ENCODE data around the gene PLEKHM2.

Gene PLEKHM2

DNA sequence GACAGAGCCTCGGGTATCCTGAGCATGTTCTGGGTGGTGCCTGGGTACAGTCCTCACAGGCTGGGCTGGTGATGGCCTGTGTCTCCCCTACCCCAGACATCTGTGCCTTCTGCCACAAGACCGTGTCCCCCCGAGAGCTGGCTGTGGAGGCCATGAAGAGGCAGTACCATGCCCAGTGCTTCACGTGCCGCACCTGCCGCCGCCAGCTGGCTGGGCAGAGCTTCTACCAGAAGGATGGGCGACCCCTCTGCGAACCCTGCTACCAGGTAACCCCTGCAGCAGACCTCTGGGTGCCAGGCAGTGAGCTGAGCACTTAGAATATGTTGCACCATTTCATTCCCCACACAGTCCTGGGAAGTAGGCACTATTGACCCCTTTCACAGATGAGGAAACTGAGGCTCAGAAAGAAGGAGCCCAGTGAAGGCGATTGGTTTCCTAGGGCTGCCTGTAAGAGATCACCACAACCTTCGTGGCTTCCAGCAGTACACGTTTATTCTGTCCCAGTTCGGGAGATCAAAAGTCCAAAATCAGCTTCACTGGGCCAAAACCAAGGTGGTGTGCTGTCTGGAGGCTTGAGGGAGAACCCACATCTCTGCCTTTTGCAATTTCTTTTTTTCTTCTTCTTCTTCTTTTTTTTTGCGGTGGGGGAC is 86.3 kb downstream of the PLEKHM2 start:
- H2AK5ac ChIP-seq (ENCODE audit: low read depth, low read length) = no peak overlapping the region
- no peak overlapping the region for H3K4ac ChIP-seq (ENCODE audit: low read length)
- no peaks in the 10 kb centered on the region for H3K4me1 ChIP-seq (ENCODE audit: control insufficient read depth in 2 of 2, insufficient read depth in 1 of 2, low read depth in 1 of 2, low read length in 2 of 2)
- H2AFZ ChIP-seq (ENCODE audit: low read length) = no peak overlapping the region
- H3K27ac ChIP-seq (replicated peaks; ENCODE audit: low read length) = no peak overlapping the region
- H3K36me3 ChIP-seq (replicated peaks in 1 of 2; ENCODE audit: control insufficient read depth in 2 of 2, insufficient read depth in 2 of 2, low read length in 2 of 2) = peaks cover 25 to 53% of the 10 kb centered on the region in 2 donors
- no peak for DNase-seq (ENCODE audit: low spot score)
- no CpG with 5 or more reads among the region's 14 CpGs for WGBS, 2 donors (ENCODE audit: extremely low coverage in 2 of 2, insufficient read length in 2 of 2, insufficient replicate concordance in 1 of 2)
- no peaks in the 10 kb centered on the region for H3K27me3 ChIP-seq (ENCODE audit: control insufficient read depth in 3 of 3, insufficient read depth in 3 of 3, low read depth in 1 of 3, low read length in 3 of 3)
- no peak overlapping the region for H2BK120ac ChIP-seq (ENCODE audit: low read depth, low read length)
- peak overlapping the region in 1 of 2 donors; percentile 11 for H3K4me3 ChIP-seq (ENCODE audit: low read length in 2 of 2)
- no peak overlapping the region for H4K91ac ChIP-seq (ENCODE audit: low read depth, low read length, poor library complexity)
- peak overlapping the region; percentile 91 for H3K23ac ChIP-seq (ENCODE audit: low read depth, low read length, poor library complexity)
- no peak overlapping the region for H3K4me2 ChIP-seq (ENCODE audit: insufficient read depth, low read length, poor library complexity, severe bottlenecking)
- peak overlapping the region; percentile 39 for H2BK5ac ChIP-seq (ENCODE audit: low read length)
- H3K79me1 ChIP-seq (ENCODE audit: low read depth, low read length) = no peaks in the 10 kb centered on the region
- H2BK15ac ChIP-seq (ENCODE audit: low read length) = no peak overlapping the region
- no peak overlapping the region for H3K9ac ChIP-seq (ENCODE audit: low read depth, low read length, poor library complexity)
- H3K18ac ChIP-seq (ENCODE audit: low read length) = peak overlapping the region; percentile 85
- H3K9me3 ChIP-seq (replicated peaks in 1 of 2; ENCODE audit: control insufficient read depth in 2 of 2, insufficient read depth in 1 of 2, low read depth in 1 of 2, low read length in 2 of 2) = peaks cover 0 to 2% of the 10 kb centered on the region in 2 donors
- H2BK12ac ChIP-seq (ENCODE audit: low read length) = no peak overlapping the region
- no peak overlapping the region for H3K14ac ChIP-seq (ENCODE audit: low read length)
- H4K8ac ChIP-seq (ENCODE audit: low read depth, low read length) = no peak overlapping the region

DNA sequence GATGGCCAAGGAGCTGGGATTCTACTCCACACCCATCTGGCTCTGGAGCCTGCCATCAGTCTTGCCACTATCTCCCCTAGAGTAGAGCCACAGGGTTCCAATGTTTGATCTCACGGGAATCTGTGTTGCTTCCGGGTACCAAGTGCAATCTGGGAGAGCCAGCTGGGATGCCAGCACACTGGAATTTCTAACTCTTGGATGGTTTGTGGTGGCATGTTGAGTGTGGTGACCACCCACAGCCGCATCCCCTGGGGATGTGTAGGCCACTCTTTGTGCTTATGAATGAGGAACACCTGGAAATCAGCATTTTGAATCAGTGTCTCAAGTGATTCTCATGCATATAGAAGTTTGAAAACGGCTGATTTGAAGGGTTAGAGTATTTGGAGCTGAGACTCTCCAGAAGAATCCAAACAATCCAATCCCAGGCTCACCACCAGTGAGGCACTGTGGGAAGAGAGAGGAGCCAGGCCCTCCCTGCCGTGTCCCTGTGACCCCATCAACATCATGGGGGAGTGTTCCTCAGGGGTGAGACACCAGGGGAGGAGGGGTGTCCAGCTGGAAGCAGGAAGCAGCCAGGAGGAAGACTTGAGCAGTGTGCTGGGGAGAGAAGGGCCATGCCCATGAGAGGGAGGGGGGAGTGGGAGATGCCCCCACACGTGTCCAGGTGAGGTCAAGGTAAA is 87.9 kb downstream of the PLEKHM2 start:
- Histone ChIP-seq H3K4me3 (ENCODE audit: low read length in 2 of 2) (no peak overlapping the region), H3K27me3 (ENCODE audit: control insufficient read depth in 3 of 3, insufficient read depth in 3 of 3, low read depth in 1 of 3, low read length in 3 of 3) (no peaks in the 10 kb centered on the region), H2BK120ac (ENCODE audit: low read depth, low read length) (no peak overlapping the region), H3K4me1 (ENCODE audit: control insufficient read depth in 2 of 2, insufficient read depth in 1 of 2, low read depth in 1 of 2, low read length in 2 of 2) (no peaks in the 10 kb centered on the region), H3K27ac (replicated peaks; ENCODE audit: low read length) (no peak overlapping the region), H3K23ac (ENCODE audit: low read depth, low read length, poor library complexity) (peak overlapping the region; percentile 81), H3K36me3 (replicated peaks in 1 of 2; ENCODE audit: control insufficient read depth in 2 of 2, insufficient read depth in 2 of 2, low read length in 2 of 2) (peaks cover 23 to 56% of the 10 kb centered on the region in 2 donors), H4K91ac (ENCODE audit: low read depth, low read length, poor library complexity) (no peak overlapping the region), H3K4me2 (ENCODE audit: insufficient read depth, low read length, poor library complexity, severe bottlenecking) (no peak overlapping the region), H4K8ac (ENCODE audit: low read depth, low read length) (no peak overlapping the region), H2AFZ (ENCODE audit: low read length) (no peak overlapping the region), H3K4ac (ENCODE audit: low read length) (no peak overlapping the region), H3K14ac (ENCODE audit: low read length) (no peak overlapping the region), H3K9me3 (replicated peaks in 1 of 2; ENCODE audit: control insufficient read depth in 2 of 2, insufficient read depth in 1 of 2, low read depth in 1 of 2, low read length in 2 of 2) (peaks cover 0 to 2% of the 10 kb centered on the region in 2 donors), H2BK12ac (ENCODE audit: low read length) (no peak overlapping the region), H2BK5ac (ENCODE audit: low read length) (no peak overlapping the region), H2AK5ac (ENCODE audit: low read depth, low read length) (no peak overlapping the region), H3K18ac (ENCODE audit: low read length) (no peak overlapping the region), H2BK15ac (ENCODE audit: low read length) (no peak overlapping the region), H3K79me1 (ENCODE audit: low read depth, low read length) (no peaks in the 10 kb centered on the region), H3K9ac (ENCODE audit: low read depth, low read length, poor library complexity) (no peak overlapping the region)
- WGBS, 2 donors (ENCODE audit: extremely low coverage in 2 of 2, insufficient read length in 2 of 2, insufficient replicate concordance in 1 of 2) = no CpG with 5 or more reads among the region's 6 CpGs
- no peak for DNase-seq (ENCODE audit: low spot score)

- no CpG with 5 or more reads among the region's 2 CpGs for WGBS, 2 donors (ENCODE audit: extremely low coverage in 2 of 2, insufficient read length in 2 of 2, insufficient replicate concordance in 1 of 2)
These were observed 91.6 kb downstream of the PLEKHM2 start for GRCh38 chr1:15775706-15776105.

DNA sequence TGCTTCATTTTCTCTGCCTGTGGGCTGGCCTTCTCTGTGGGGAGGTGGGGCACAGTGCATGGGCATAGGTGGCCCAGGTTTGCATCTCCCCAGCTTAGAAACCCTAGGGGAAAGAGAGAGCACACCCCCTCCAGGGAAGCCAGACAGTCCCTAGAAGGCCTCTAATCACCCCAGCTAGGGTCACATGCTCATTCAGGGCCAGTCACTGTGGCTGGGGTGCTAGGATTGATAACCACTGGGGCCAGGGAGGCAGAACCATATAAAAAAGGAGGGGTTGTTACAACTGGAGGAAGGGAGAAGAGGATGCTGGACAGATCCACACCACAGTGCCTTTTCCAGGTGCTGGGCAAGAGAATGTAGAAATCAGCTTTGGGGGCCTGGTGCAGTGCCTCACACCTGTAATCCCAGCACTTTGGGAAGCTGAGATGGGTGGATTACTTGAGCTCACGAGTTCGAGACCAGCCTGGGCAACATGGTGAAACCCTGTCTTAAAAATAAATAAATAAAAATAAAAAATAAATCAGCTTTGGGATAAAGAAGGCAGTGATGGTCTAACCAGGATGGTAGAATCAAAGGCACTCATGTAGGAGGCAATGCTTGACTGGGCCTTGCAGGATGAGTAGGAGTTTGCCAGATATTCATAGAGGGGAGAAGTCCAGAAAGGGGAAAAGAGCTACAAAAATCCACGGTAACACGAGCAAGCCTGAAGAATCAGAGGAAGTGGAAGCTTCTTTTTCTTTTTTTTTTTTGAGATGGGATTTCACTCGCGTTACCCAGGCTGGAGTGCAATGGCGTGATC is 94.0 kb downstream of the PLEKHM2 start:
- no peak overlapping the region for H3K27ac ChIP-seq (replicated peaks; ENCODE audit: low read length)
- DNase-seq (ENCODE audit: low spot score) = no peak
- no peak overlapping the region for H2BK15ac ChIP-seq (ENCODE audit: low read length)
- H3K4me1 ChIP-seq (ENCODE audit: control insufficient read depth in 2 of 2, insufficient read depth in 1 of 2, low read depth in 1 of 2, low read length in 2 of 2) = no peaks in the 10 kb centered on the region
- H2AFZ ChIP-seq (ENCODE audit: low read length) = no peak overlapping the region
- no peaks in the 10 kb centered on the region for H3K27me3 ChIP-seq (ENCODE audit: control insufficient read depth in 3 of 3, insufficient read depth in 3 of 3, low read depth in 1 of 3, low read length in 3 of 3)
- WGBS, 2 donors (ENCODE audit: extremely low coverage in 2 of 2, insufficient read length in 2 of 2, insufficient replicate concordance in 1 of 2) = no CpG with 5 or more reads among the region's 7 CpGs
- no peak overlapping the region for H3K4me3 ChIP-seq (ENCODE audit: low read length in 2 of 2)
- no peak overlapping the region for H3K4ac ChIP-seq (ENCODE audit: low read length)
- no peak overlapping the region for H3K14ac ChIP-seq (ENCODE audit: low read length)
- H2AK5ac ChIP-seq (ENCODE audit: low read depth, low read length) = no peak overlapping the region
- no peak overlapping the region for H3K18ac ChIP-seq (ENCODE audit: low read length)
- H2BK12ac ChIP-seq (ENCODE audit: low read length) = no peak overlapping the region
- peaks cover 0 to 2% of the 10 kb centered on the region in 2 donors for H3K9me3 ChIP-seq (replicated peaks in 1 of 2; ENCODE audit: control insufficient read depth in 2 of 2, insufficient read depth in 1 of 2, low read depth in 1 of 2, low read length in 2 of 2)
- no peak overlapping the region for H2BK5ac ChIP-seq (ENCODE audit: low read length)
- no peak overlapping the region for H3K23ac ChIP-seq (ENCODE audit: low read depth, low read length, poor library complexity)
- H3K36me3 ChIP-seq (replicated peaks in 1 of 2; ENCODE audit: control insufficient read depth in 2 of 2, insufficient read depth in 2 of 2, low read length in 2 of 2) = peaks cover 11 to 48% of the 10 kb centered on the region in 2 donors
- H3K4me2 ChIP-seq (ENCODE audit: insufficient read depth, low read length, poor library complexity, severe bottlenecking) = no peak overlapping the region
- H4K91ac ChIP-seq (ENCODE audit: low read depth, low read length, poor library complexity) = no peak overlapping the region
- no peak overlapping the region for H2BK120ac ChIP-seq (ENCODE audit: low read depth, low read length)
- H3K9ac ChIP-seq (ENCODE audit: low read depth, low read length, poor library complexity) = no peak overlapping the region
- H3K79me1 ChIP-seq (ENCODE audit: low read depth, low read length) = no peaks in the 10 kb centered on the region
- no peak overlapping the region for H4K8ac ChIP-seq (ENCODE audit: low read depth, low read length)

More at GRCh38 chr1:15775706-15776105, 91.6 kb downstream of the PLEKHM2 start:
- Histone ChIP-seq H3K9ac (ENCODE audit: low read depth, low read length, poor library complexity) (no peak overlapping the region), H4K91ac (ENCODE audit: low read depth, low read length, poor library complexity) (no peak overlapping the region), H3K79me1 (ENCODE audit: low read depth, low read length) (no peaks in the 10 kb centered on the region), H4K8ac (ENCODE audit: low read depth, low read length) (no peak overlapping the region), H2BK12ac (ENCODE audit: low read length) (no peak overlapping the region), H3K4ac (ENCODE audit: low read length) (no peak overlapping the region), H3K4me1 (ENCODE audit: control insufficient read depth in 2 of 2, insufficient read depth in 1 of 2, low read depth in 1 of 2, low read length in 2 of 2) (no peaks in the 10 kb centered on the region), H2AK5ac (ENCODE audit: low read depth, low read length) (no peak overlapping the region), H3K27me3 (ENCODE audit: control insufficient read depth in 3 of 3, insufficient read depth in 3 of 3, low read depth in 1 of 3, low read length in 3 of 3) (no peaks in the 10 kb centered on the region), H3K14ac (ENCODE audit: low read length) (no peak overlapping the region), H2AFZ (ENCODE audit: low read length) (no peak overlapping the region), H2BK120ac (ENCODE audit: low read depth, low read length) (no peak overlapping the region), H3K36me3 (replicated peaks in 1 of 2; ENCODE audit: control insufficient read depth in 2 of 2, insufficient read depth in 2 of 2, low read length in 2 of 2) (peaks cover 13 to 55% of the 10 kb centered on the region in 2 donors), H3K18ac (ENCODE audit: low read length) (no peak overlapping the region), H3K27ac (replicated peaks; ENCODE audit: low read length) (no peak overlapping the region), H3K4me3 (ENCODE audit: low read length in 2 of 2) (no peak overlapping the region), H3K4me2 (ENCODE audit: insufficient read depth, low read length, poor library complexity, severe bottlenecking) (no peak overlapping the region), H3K9me3 (replicated peaks in 1 of 2; ENCODE audit: control insufficient read depth in 2 of 2, insufficient read depth in 1 of 2, low read depth in 1 of 2, low read length in 2 of 2) (peaks cover 0 to 2% of the 10 kb centered on the region in 2 donors), H2BK5ac (ENCODE audit: low read length) (no peak overlapping the region), H3K23ac (ENCODE audit: low read depth, low read length, poor library complexity) (no peak overlapping the region), H2BK15ac (ENCODE audit: low read length) (no peak overlapping the region)
- DNase-seq (ENCODE audit: low spot score) = no peak
